Measurements from ENCODE around the gene PIGR. TPM values are rescaled to one million over a fixed set of nuclear protein-coding genes. Genes with fewer than 3 reads are reported as not detected.

The PIGR gene
- total and polyA plus RNA-seq, 2 donors (not counting 3 experiments of a cell fraction or from before 2014, with no cell fraction given), result not detected

GRCh38 chr1:206987873-206988272, 41.6 kb upstream of the PIGR start:
- no peak overlapping the region for H3K4me3 ChIP-seq (replicated peaks in 1 of 3; ENCODE audit: insufficient read depth in 1 of 3, low read depth in 1 of 3, low read length in 3 of 3)
- H3K4me2 ChIP-seq (ENCODE audit: insufficient read depth, low read length), result no peak overlapping the region
- no peak overlapping the region for H3K9ac ChIP-seq (replicated peaks; ENCODE audit: extremely low read depth, insufficient read depth, low read length)
- FAIRE-seq (no peak), DNase-seq (ENCODE audit: low read depth, low spot score) (no peak)
- intact Hi-C loops (cut with micrococcal nuclease) (no loop called here), dilution Hi-C loops (cut with MboI; ENCODE audit: extremely low pct_ligation_motif_present, low sequenced_read_pairs) (no loop called here)
- ChIA-PET POLR2A (no interaction called here), CTCF (interaction anchor here (0.8 to 1.1 kb wide), 2 partner anchors 8 to 16 kb away, joined by 3 read pairs; no protein-coding TSS in a partner anchor)
- no peaks in the 10 kb centered on the region for H3K36me3 ChIP-seq (ENCODE audit: control insufficient read depth in 2 of 2, extremely low read depth in 1 of 2, insufficient read depth in 2 of 2, low read length in 2 of 2)
- no peak overlapping the region for H3K27ac ChIP-seq (ENCODE audit: insufficient read depth, low read depth, low read length)
- no peaks in the 10 kb centered on the region for H4K20me1 ChIP-seq (replicated peaks; ENCODE audit: control insufficient read depth, extremely low read depth, insufficient read depth, low read length)
- peaks cover 8 to 12% of the 10 kb centered on the region in 2 experiments for H3K27me3 ChIP-seq (ENCODE audit: control insufficient read depth in 2 of 2, insufficient read depth in 2 of 2, low read length in 2 of 2)
- TF ChIP-seq JUN (IDR thresholded peaks at IDR 0.05; ENCODE audit: borderline replicate concordance, insufficient read depth, insufficient read length, low read depth), result no peak
- TF ChIP-seq, protein P1, sequence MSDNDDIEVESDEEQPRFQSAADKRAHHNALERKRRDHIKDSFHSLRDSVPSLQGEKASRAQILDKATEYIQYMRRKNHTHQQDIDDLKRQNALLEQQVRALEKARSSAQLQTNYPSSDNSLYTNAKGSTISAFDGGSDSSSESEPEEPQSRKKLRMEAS (IDR thresholded peaks at IDR 0.05; ENCODE audit: insufficient read depth, insufficient read length), result no peak
- TF ChIP-seq MYC (IDR thresholded peaks at IDR 0.05; ENCODE audit: low read depth, low read length), result no peak
- TF ChIP-seq GATA2 (IDR thresholded peaks at IDR 0.05; ENCODE audit: insufficient read depth, insufficient read length, low read depth, low read length), result no peak
- TF ChIP-seq POLR2AphosphoS5 (IDR thresholded peaks at IDR 0.05; ENCODE audit: insufficient read depth, low read depth, low read length), result no peak
- TF ChIP-seq, protein P2, sequence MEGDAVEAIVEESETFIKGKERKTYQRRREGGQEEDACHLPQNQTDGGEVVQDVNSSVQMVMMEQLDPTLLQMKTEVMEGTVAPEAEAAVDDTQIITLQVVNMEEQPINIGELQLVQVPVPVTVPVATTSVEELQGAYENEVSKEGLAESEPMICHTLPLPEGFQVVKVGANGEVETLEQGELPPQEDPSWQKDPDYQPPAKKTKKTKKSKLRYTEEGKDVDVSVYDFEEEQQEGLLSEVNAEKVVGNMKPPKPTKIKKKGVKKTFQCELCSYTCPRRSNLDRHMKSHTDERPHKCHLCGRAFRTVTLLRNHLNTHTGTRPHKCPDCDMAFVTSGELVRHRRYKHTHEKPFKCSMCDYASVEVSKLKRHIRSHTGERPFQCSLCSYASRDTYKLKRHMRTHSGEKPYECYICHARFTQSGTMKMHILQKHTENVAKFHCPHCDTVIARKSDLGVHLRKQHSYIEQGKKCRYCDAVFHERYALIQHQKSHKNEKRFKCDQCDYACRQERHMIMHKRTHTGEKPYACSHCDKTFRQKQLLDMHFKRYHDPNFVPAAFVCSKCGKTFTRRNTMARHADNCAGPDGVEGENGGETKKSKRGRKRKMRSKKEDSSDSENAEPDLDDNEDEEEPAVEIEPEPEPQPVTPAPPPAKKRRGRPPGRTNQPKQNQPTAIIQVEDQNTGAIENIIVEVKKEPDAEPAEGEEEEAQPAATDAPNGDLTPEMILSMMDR (IDR thresholded peaks at IDR 0.05; ENCODE audit: extremely low read depth in 1 of 2, insufficient read depth in 1 of 2, low read depth in 1 of 2, low read length in 2 of 2), result no peak
- no peak for TF ChIP-seq EZH2 (IDR thresholded peaks at IDR 0.05; ENCODE audit: borderline replicate concordance, low read depth, low read length, severe bottlenecking)
- no peak for TF ChIP-seq FOS (IDR thresholded peaks at IDR 0.05; ENCODE audit: borderline replicate concordance, insufficient read depth, low read length)
- TF ChIP-seq POLR2A (IDR thresholded peaks at IDR 0.05; ENCODE audit: low read depth, low read length), result no peak
- no peaks in the 10 kb centered on the region for H3K79me2 ChIP-seq (ENCODE audit: control insufficient read depth, insufficient read depth, low read length)
- no peaks in the 10 kb centered on the region for H3K9me3 ChIP-seq (replicated peaks; ENCODE audit: control insufficient read depth, insufficient read depth, low read length)
- no peaks in the 10 kb centered on the region for H3K4me1 ChIP-seq (ENCODE audit: control insufficient read depth, extremely low read depth, insufficient read depth, low read length)
- no peaks in the 10 kb centered on the region for H3K9me1 ChIP-seq (replicated peaks; ENCODE audit: control insufficient read depth, extremely low read depth, insufficient read depth, low read length)
- no TSS peak for BruUV-seq (replicated peaks)
- no peak overlapping the region for H2AFZ ChIP-seq (ENCODE audit: low read depth, low read length)

All from endothelial cell of umbilical vein (primary cell).